ENCODE results near the gene CD4.

The CD4 gene

DNA sequence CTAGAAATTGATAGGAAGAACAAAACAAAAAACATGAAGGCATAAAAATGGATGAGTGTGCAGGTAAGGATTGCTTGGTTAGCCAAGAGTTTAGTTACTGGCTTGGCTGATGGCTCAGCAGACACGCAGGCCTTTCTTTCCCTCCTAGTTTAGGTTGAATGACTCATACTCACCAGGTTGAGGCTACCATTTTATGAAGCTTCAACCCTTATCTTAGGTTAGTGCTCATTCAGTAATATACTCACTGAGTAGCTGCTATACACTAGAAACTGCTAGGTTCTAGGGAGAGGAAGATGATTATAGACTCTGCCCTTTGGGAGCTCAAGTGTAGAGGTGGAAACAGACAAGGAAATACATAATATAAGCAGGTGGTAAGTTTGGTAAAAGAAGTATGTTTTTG, 44.9 kb downstream of the CD4 start:
- ATAC-seq (no peak), DNase-seq (no peak)
- H3K27me3 Mint-ChIP-seq: peaks cover 28% of the 10 kb centered on the region
- no peaks in the 10 kb centered on the region for H3K9me3 Mint-ChIP-seq
- no peak overlapping the region for H3K27ac Mint-ChIP-seq
- peaks cover 20% of the 10 kb centered on the region for H3K4me1 Mint-ChIP-seq
- no peak overlapping the region for H3K4me3 Mint-ChIP-seq

DNA sequence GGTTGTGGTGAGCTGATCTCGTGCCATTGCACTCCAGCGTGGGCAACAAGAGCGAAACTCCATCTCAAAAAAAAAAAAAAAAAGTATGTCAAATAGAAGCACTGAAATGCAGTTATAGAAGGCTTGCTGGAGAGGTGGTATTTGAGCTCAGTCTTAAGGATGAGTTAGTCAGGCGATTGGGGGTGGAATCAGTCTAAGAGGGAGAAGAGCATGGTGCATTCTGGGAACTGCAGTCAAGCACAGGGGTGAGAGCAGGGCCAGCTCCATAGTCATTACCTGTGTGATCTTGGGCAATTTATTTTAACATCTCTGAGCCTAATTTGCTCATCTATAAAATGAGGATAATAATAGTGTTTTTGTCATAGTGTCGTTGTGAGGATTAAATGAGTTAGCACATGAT, 45.5 kb downstream of the CD4 start:
- DNase-seq (no peak), ATAC-seq (no peak)
- Mint-ChIP-seq H3K27ac (peak overlapping the region in 1 of 2 donors; percentile 8), H3K4me1 (peaks cover 14% of the 10 kb centered on the region), H3K27me3 (peaks cover 22% of the 10 kb centered on the region), H3K9me3 (no peaks in the 10 kb centered on the region), H3K4me3 (no peak overlapping the region)

DNA sequence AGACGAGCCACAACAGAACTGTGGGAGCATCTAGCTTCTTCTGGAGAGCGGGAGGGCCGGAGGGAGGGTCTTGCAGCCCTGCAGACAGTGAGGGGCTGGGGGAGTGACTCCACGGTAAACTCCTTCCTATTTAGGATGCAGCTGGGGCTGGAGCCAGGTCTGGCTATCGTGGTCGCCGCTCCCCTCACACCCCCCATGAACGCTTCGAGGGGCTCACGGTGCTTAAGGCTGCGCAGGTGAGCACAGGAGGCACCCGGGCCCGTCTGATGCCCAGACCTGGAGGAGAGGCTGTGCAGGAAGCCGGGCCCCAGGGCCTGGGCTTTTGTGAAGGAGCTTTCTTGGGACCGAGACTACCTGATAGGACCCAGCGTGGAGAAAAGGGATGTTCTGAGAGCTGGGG, 47.5 kb downstream of the CD4 start:
- Mint-ChIP-seq H3K4me3 (no peak overlapping the region), H3K4me1 (peaks cover 14% of the 10 kb centered on the region), H3K27ac (no peak overlapping the region), H3K27me3 (peaks cover 2% of the 10 kb centered on the region), H3K9me3 (no peaks in the 10 kb centered on the region)
- no peak for ATAC-seq
- DNase-seq: no peak

DNA sequence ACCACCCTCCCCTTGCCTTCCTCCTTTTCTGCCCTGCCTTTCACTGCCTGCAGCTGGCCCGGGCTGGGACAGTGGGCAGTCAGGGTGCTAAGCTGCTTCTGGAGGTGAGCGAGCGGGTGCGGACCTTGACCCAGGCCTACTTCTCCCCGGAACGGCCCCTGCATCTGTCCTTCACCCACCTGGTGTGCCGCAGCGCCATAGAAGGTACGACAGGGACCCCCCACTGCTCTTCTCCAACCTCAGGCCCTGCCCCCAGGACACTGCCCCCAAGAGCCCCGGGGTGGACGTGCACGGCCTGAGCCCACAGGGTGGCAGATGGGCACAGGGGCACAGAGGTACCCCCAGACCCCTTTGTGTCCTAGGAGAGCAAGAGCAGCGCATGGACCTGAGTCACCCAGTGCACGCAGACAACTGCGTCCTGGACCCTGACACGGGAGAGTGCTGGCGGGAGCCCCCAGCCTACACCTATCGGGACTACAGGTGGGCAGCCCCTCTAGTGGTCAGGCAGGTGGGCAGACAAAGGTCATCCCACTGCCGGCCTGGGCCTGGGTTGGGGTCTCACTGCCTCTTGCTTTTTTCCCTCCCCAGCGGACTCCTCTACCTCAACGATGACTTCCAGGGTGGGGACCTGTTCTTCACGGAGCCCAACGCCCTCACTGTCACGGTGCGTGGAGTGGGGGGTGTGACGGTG, 48.2 kb downstream of the CD4 start:
- Mint-ChIP-seq H3K4me3 (no peak overlapping the region), H3K9me3 (no peaks in the 10 kb centered on the region), H3K27ac (no peak overlapping the region), H3K4me1 (peaks cover 14% of the 10 kb centered on the region), H3K27me3 (no peaks in the 10 kb centered on the region)
- no peak for DNase-seq
- ATAC-seq: no peak

DNA sequence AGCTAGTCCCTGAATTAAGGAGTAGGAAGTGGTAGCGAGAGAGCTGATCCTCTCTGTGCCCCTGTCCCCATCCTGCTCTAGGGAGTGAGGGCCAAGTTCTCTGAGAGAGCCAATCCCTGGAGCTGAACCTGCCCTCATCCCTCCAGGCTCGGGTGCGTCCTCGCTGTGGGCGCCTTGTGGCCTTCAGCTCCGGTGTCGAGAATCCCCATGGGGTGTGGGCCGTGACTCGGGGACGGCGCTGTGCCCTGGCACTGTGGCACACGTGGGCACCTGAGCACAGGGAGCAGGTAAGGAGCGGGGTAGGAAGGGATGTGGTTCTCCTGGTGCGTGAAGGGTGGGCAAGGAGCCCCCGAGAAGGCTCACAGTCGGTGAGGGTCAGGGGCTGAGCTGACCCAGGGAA, 49.5 kb downstream of the CD4 start:
- H3K9me3 Mint-ChIP-seq: no peaks in the 10 kb centered on the region

DNA sequence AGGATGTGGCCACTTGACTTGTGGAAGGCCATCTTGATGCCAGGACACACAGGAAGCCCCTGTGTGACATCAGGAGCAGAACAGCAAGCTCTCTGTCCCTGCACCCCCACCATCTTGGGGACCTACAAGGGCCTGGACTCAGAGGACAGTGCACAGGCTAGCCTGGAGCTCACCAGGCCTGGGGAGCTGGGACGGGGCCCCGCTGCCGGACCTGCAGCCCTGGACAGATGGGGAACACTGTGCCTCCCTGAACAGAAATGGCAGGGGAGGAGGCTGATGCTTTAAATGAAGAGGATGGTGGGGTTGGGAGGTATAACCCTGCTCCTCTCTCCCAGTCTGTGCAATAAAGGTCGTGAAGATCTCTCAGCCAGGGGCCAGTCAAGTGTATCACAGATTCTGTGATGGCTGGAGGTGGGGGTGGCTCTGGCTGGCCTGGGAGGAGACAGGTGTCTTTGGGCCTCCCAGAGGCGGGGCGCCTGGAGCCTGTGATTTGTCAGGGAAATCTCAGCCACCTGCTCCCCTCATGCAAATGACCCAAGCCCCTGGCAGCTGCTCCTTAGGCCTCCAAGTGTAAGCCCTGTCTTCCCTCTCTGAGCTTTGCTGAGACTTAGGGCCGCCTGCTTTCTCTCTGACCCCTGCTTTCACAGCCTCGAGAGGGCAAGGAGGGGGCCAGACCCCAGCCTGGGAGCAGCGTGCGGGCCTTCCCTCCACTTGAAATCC, 50.3 kb downstream of the CD4 start:
- H3K27ac Mint-ChIP-seq: no peak overlapping the region
- no peak overlapping the region for H3K4me3 Mint-ChIP-seq
- peaks cover 9% of the 10 kb centered on the region for H3K4me1 Mint-ChIP-seq
- H3K9me3 Mint-ChIP-seq: no peaks in the 10 kb centered on the region
- no peak for DNase-seq
- no peaks in the 10 kb centered on the region for H3K27me3 Mint-ChIP-seq
- no peak for ATAC-seq

More for the DNA sequence above, 49.5 kb downstream of the CD4 start:
- no peaks in the 10 kb centered on the region for H3K27me3 Mint-ChIP-seq
- peaks cover 14% of the 10 kb centered on the region for H3K4me1 Mint-ChIP-seq
- peak overlapping the region in 1 of 2 donors; percentile 92 for H3K27ac Mint-ChIP-seq
- no peak overlapping the region for H3K4me3 Mint-ChIP-seq
- DNase-seq (no peak), ATAC-seq (no peak)

DNA sequence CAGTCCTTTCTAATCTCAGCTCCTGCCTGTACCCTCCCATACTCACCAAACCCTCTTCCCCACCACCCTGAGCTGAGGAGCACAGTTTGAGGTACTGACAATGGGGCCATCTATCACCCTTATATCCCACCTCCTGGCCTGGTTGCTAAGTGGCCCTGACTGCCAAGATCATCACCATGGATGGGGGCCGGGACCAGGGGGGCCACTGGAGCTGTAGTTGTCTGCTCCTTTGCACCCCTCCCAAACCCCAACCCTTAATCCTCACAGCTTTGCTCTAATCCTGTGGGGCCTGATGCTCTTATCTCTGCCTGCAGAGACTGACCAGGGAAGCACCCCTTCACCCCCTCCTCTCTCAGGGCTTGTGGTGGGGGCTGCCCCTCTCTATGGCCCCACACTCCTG, 51.0 kb downstream of the CD4 start:
- Mint-ChIP-seq H3K27me3 (no peaks in the 10 kb centered on the region), H3K27ac (peak overlapping the region in 1 of 2 donors; percentile 89), H3K4me1 (peaks cover 9% of the 10 kb centered on the region), H3K9me3 (no peaks in the 10 kb centered on the region), H3K4me3 (no peak overlapping the region)
- ATAC-seq: no peak
- DNase-seq: no peak

DNA sequence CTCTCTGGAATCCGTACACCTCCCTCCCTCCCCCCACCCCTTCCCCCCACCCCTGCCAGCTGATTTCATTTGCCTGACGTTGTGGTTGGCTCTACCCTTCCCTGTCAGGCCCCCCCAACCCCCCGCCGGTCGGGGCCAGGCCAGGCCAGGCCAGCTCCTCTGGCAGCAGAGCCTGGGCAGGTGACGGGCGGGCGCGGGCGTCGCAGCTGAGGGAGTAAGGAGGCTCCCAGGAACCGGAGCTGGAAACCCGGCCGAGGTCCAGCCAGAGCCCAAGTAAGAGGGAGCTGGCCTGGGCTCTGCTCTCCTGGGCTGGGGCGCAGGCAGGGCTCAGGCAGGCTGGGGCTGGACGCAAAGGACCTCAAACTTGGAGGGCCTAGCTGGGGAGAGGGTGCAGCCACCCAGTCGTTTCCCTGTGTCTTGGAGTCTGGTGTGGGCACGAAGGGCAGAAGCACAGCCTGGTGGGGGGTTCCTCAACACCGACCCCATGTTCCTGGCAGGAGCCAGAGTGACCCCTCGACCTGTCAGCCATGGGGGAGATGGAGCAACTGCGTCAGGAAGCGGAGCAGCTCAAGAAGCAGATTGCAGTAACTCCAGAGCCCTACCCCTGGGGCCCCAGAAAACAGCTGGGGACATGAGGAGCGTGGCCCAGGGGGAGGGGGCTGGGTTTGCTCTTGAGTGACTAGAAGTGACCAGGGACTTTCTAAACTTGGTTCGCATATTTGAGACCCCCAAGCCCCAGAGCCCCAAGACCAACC, 51.6 kb downstream of the CD4 start, which contains the start of gene GNB3:
Gene GNB3 (plus strand): TSS at position 165 of the 755 bp plus-strand sequence. CDS start 363 bp downstream, at position 528.
- H3K4me1 Mint-ChIP-seq: peaks cover 3% of the 10 kb centered on the region
- H3K27me3 Mint-ChIP-seq: no peaks in the 10 kb centered on the region
- H3K27ac Mint-ChIP-seq: peak within 1 kb of the TSS in 1 of 2 donors; percentile 89
- no peaks in the 10 kb centered on the region for H3K9me3 Mint-ChIP-seq
- DNase-seq: no peak
- no peak within 1 kb of the TSS for H3K4me3 Mint-ChIP-seq
- ATAC-seq: no peak

DNA sequence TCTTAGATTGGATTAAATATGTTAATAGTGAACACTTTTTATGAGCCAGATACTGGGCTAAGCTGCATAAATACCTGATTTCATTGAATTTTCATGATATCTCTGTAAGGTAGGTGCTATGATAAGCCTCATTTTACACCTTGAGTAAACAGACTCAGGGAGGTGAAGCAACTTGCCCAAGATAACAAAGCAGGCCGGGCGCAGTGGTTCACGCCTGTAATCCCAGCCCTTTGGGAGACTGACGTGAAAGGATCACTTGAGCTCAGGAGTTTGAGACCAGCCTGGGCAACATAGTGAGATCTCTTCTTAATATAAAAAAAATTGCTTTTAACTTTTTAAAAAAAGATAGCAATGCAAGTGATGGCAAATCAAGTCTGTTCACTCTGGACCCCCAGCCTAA, 52.7 kb downstream of the CD4 start:
- DNase-seq (no peak), ATAC-seq (no peak)
- Mint-ChIP-seq H3K9me3 (no peaks in the 10 kb centered on the region), H3K27ac (no peak overlapping the region), H3K4me1 (no peaks in the 10 kb centered on the region), H3K27me3 (no peaks in the 10 kb centered on the region), H3K4me3 (no peak overlapping the region)

DNA sequence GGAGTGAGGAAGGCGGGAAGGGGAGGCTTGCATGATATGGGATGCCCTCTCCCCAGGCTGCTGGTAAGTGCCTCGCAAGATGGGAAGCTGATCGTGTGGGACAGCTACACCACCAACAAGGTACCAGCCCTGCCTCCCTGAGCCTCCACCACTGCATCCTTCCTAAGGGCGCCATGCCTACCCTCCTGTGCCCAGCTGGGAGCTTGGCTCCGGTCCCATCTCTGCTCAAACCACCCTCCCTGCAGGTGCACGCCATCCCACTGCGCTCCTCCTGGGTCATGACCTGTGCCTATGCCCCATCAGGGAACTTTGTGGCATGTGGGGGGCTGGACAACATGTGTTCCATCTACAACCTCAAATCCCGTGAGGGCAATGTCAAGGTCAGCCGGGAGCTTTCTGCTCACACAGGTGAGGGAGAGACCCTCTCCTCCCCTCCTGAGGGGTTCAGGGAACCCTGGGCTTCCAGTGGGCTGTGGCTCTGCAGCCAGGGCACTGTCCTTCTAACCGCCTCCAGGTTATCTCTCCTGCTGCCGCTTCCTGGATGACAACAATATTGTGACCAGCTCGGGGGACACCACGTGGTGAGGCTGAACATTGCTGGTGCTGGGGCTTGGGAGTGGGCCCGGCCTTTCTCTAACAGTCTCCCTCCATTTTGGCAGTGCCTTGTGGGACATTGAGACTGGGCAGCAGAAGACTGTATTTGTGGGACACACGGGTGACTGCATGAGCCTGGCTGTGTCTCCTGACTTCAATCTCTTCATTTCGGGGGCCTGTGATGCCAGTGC, 54.0 kb downstream of the CD4 start:
- Mint-ChIP-seq H3K4me3 (no peak overlapping the region), H3K9me3 (no peaks in the 10 kb centered on the region), H3K27me3 (no peaks in the 10 kb centered on the region), H3K4me1 (no peaks in the 10 kb centered on the region), H3K27ac (no peak overlapping the region)
- DNase-seq (no peak), ATAC-seq (peak; percentile 33)

DNA sequence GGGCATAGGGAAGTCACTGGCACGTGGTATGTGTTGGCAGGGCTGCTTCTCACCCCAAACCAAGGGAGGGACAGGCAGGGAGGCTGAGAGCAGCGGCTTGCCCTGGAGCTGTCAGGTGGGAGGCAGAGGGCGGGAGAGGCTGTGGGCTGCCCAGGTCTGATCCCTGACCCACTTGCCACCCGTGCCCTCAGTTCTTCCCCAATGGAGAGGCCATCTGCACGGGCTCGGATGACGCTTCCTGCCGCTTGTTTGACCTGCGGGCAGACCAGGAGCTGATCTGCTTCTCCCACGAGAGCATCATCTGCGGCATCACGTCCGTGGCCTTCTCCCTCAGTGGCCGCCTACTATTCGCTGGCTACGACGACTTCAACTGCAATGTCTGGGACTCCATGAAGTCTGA, 56.1 kb downstream of the CD4 start:
- Mint-ChIP-seq H3K9me3 (no peaks in the 10 kb centered on the region), H3K27me3 (no peaks in the 10 kb centered on the region), H3K27ac (no peak overlapping the region), H3K4me3 (no peak overlapping the region), H3K4me1 (peaks cover 16% of the 10 kb centered on the region)
- no peak for ATAC-seq
- DNase-seq: no peak

DNA sequence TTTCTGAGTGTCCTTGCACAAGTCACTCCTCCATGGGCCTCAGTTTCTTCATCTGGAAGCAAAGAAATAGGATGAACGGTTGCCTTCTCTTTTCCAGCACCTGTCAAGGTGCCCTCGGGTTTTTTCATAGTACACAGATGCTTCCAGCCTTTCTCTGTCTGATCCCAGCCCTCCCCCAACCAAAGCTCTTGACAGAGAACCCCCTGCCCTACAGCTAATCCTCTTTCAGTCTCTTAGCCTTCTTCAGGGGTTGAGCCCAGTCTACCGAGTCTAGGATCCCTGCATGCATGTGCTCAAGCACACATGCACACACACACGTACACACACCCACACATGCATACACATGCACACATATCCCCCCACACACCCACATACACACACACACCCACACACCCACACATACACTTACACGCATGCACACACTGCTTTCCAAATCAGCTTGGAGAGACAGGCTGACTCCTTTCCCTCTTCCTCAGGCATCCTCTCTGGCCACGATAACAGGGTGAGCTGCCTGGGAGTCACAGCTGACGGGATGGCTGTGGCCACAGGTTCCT, 57.1 kb downstream of the CD4 start:
- no peak for DNase-seq
- H3K4me1 Mint-ChIP-seq: peaks cover 18% of the 10 kb centered on the region
- H3K27me3 Mint-ChIP-seq: no peaks in the 10 kb centered on the region
- no peak overlapping the region for H3K4me3 Mint-ChIP-seq
- no peak overlapping the region for H3K27ac Mint-ChIP-seq
- no peaks in the 10 kb centered on the region for H3K9me3 Mint-ChIP-seq
- ATAC-seq: no peak

DNA sequence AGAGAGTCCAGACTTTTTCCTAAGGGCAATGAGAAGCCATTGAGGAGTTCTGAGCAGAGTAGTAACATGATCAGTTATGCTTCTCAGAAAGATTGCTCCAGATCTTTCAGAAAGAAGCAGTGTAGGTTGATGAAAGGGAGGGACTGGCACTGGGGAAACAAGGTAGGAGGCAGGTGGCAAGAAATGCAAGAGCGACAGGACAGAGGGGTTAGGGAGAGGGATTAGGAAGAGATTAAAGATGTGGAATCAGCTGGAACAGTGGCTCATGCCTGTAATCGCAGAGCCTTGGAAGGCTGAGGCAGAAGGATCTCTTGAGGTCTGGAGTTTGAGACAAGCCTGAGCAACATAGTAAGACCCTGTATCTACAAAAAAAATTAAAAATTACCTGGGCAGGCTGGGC, 58.3 kb downstream of the CD4 start:
- DNase-seq (no peak), ATAC-seq (no peak)
- H3K27ac Mint-ChIP-seq: no peak overlapping the region
- no peaks in the 10 kb centered on the region for H3K9me3 Mint-ChIP-seq
- peaks cover 19% of the 10 kb centered on the region for H3K4me1 Mint-ChIP-seq
- no peaks in the 10 kb centered on the region for H3K27me3 Mint-ChIP-seq
- H3K4me3 Mint-ChIP-seq: no peak overlapping the region

DNA sequence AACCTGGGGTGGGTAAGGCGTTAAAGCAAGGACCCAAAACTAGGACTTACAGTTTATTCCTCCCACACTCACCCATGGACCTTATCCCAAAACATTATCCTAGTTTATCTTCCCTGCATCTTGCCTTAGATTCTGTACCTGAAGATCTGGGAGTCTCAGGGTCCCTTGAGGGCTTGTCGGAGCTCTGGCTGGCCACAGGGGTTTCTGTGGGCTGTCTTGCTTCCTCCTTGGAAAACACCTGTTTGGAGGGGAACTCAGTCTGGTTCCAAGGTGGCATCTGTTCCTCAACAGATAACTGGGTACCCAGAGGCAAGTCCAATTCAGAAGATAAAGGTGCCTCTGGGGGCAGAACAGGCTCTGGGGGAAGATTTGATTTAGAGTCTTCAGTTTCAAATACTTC, 60.1 kb downstream of the CD4 start:
- Mint-ChIP-seq H3K27me3 (no peaks in the 10 kb centered on the region), H3K4me3 (peak overlapping the region; percentile 92 to 97), H3K27ac (peak overlapping the region; percentile 5 to 89), H3K9me3 (no peaks in the 10 kb centered on the region), H3K4me1 (peaks cover 37% of the 10 kb centered on the region)
- DNase-seq: no peak
- ATAC-seq: no peak

DNA sequence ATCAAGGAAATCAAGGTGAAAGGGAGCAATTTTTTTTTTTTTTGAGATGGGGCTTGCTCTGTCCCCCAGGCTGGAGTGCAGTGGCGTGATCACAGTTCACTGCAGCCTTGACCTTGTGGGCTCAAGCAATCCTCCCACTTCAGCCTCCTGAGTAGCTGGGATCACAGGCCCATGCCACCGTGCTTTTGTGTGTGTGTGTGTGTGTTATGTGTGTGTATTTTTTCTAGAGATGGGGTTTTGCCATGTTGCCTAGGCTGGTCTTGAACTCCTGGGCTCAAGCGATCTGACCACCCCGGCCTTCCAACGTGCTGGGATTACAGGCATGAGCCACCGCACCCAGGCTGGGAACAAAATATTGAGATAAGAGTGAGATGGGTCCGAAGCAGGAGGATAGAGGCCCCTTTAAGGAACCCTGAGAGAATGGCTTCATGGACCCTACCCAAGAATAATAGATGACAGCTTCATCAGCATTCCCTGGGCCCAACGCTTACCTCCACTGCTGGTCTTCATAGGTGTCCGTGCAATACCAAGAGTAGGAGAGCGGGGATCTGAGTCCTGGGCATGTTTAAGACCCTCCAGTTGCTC, 60.7 kb downstream of the CD4 start:
- peaks cover 38% of the 10 kb centered on the region for H3K4me1 Mint-ChIP-seq
- H3K27me3 Mint-ChIP-seq: no peaks in the 10 kb centered on the region

More for the DNA sequence above, 60.7 kb downstream of the CD4 start:
- Mint-ChIP-seq H3K4me3 (peak overlapping the region; percentile 92 to 97), H3K9me3 (no peaks in the 10 kb centered on the region), H3K27ac (peak overlapping the region; percentile 89 to 93)
- ATAC-seq (no peak), DNase-seq (no peak)
